Neural cell (in vitro differentiated cells): ENCODE data around the gene RUNX1. TPM values are rescaled to one million over a fixed set of nuclear protein-coding genes. Genes with fewer than 3 reads are reported as not detected.

Experiments used
- H2AFZ ChIP-seq: fragments of 200-600, 300-800 bp; sonication (generic), shearing (Covaris generic); 2 replicates; pipeline ENCODE4 v1.6.0; 2014; ENCODE audit warnings: low read depth, mild to moderate bottlenecking, antibody characterized with exemption, low read length, moderate library complexity
- H3F3A ChIP-seq: fragments of 200-600 bp; shearing (Covaris generic); 2 replicates; pipeline ENCODE4 v1.6.1; 2016; ENCODE audit warnings: mild to moderate bottlenecking, moderate library complexity, mixed read lengths, antibody characterized with exemption, low read length; ENCODE audit not compliant: insufficient read depth, poor library complexity, severe bottlenecking
- H3K27ac ChIP-seq: fragments of 200-600, 300-800 bp; sonication (generic), shearing (Covaris generic); 2 replicates; pipeline ENCODE4 v1.5.1; 2014; ENCODE audit warnings: mild to moderate bottlenecking, low read length, moderate library complexity
- H3K27me3 ChIP-seq: fragments of 300-800, 200-600 bp; sonication (generic), shearing (Covaris generic); 2 replicates; pipeline ENCODE4 v1.6.0; 2014; ENCODE audit warnings: mild to moderate bottlenecking, low read depth, low read length, moderate library complexity; ENCODE audit not compliant: insufficient read depth
- H3K36me3 ChIP-seq: fragments of 300-800, 200-600 bp; sonication (generic), shearing (Covaris generic); 2 replicates; pipeline ENCODE4 v1.5.1; 2014; ENCODE audit warnings: mild to moderate bottlenecking, antibody characterized with exemption, low read length, moderate library complexity; ENCODE audit not compliant: insufficient read depth
- H3K4me2 ChIP-seq: fragments of 300-800, 200-600 bp; sonication (generic), shearing (Covaris generic); 2 replicates; pipeline ENCODE4 v1.6.0; 2014; ENCODE audit warnings: mild to moderate bottlenecking, low read length
- H3K4me3 ChIP-seq: fragments of 300-800, 200-600 bp; sonication (generic), shearing (Covaris generic); 2 replicates; pipeline ENCODE4 v1.5.1; 2014; ENCODE audit warnings: mild to moderate bottlenecking, low read length, moderate library complexity
- H3K79me2 ChIP-seq: fragments of 200-600 bp; shearing (Covaris generic); replicated peaks from 2 replicates; pipeline ENCODE4 v1.6.0; 2014; ENCODE audit warnings: mild to moderate bottlenecking, low read length, moderate library complexity; ENCODE audit not compliant: insufficient read depth
- H3K9ac ChIP-seq: fragments of 300-800, 200-600 bp; sonication (generic), shearing (Covaris generic); 2 replicates; pipeline ENCODE4 v1.6.1; 2016; ENCODE audit warnings: mild to moderate bottlenecking, low read length, mixed read lengths
- H3K9me2 ChIP-seq: fragments of 200-600 bp; shearing (Covaris generic); 2 replicates; pipeline ENCODE4 v1.6.1; 2016; ENCODE audit warnings: mild to moderate bottlenecking, low read length, mixed read lengths; ENCODE audit not compliant: insufficient read depth
- H3K9me3 ChIP-seq: fragments of 200-600, 300-800 bp; sonication (generic), shearing (Covaris generic); 2 replicates; pipeline ENCODE4 v1.6.1; 2016; ENCODE audit warnings: mild to moderate bottlenecking, mixed run types, low read length, moderate library complexity, mixed read lengths
- H4K20me1 ChIP-seq: fragments of 200-600 bp; shearing (Covaris generic); 2 replicates; pipeline ENCODE4 v1.6.1; 2016; ENCODE audit warnings: mild to moderate bottlenecking, mixed run types; ENCODE audit not compliant: insufficient read depth
- CTCF ChIP-seq: fragments of 450-650 bp; IDR thresholded peaks from 2 replicates; pipeline ENCODE4 v1.5.1; 2014; ENCODE audit warnings: antibody characterized with exemption, mild to moderate bottlenecking, moderate library complexity; ENCODE audit not compliant: poor library complexity, severe bottlenecking
- EP300 ChIP-seq: fragments of 450-650 bp; conservative IDR thresholded peaks from 2 replicates; pipeline ENCODE4 v1.6.1; 2014; ENCODE audit warnings: antibody characterized with exemption, mild to moderate bottlenecking, moderate library complexity; ENCODE audit not compliant: poor library complexity, severe bottlenecking
- EZH2 ChIP-seq: fragments of 200-600, 300-800 bp; shearing (Covaris generic), sonication (generic); IDR thresholded peaks from 2 replicates; pipeline ENCODE4 v1.6.1; 2014; ENCODE audit warnings: antibody characterized with exemption, low read length, borderline replicate concordance, mild to moderate bottlenecking; ENCODE audit not compliant: insufficient read depth, poor library complexity, severe bottlenecking
- MXI1 ChIP-seq: fragments of 450-650 bp; conservative IDR thresholded peaks from 2 replicates; pipeline ENCODE4 v1.6.1; 2014; ENCODE audit warnings: antibody characterized with exemption, mild to moderate bottlenecking; ENCODE audit not compliant: poor library complexity, severe bottlenecking
- POLR2AphosphoS5 ChIP-seq: IDR thresholded peaks from 2 replicates; pipeline ENCODE4 v1.6.1; 2012
- RAD21 ChIP-seq: fragments of 450-650 bp; conservative IDR thresholded peaks from 2 replicates; pipeline ENCODE4 v1.6.1; 2014; ENCODE audit warnings: antibody characterized with exemption, mild to moderate bottlenecking, moderate library complexity
- REST ChIP-seq: IDR thresholded peaks from 2 replicates; pipeline ENCODE4 v1.6.1; 2012; ENCODE audit warnings: borderline replicate concordance
- SMC3 ChIP-seq: fragments of 450-650 bp; conservative IDR thresholded peaks from 2 replicates; pipeline ENCODE4 v1.6.1; 2014; ENCODE audit warnings: antibody characterized with exemption, mild to moderate bottlenecking, moderate library complexity; ENCODE audit not compliant: poor library complexity
- TAF1 ChIP-seq: IDR thresholded peaks from 2 replicates; pipeline ENCODE4 v1.6.1; 2012; ENCODE audit warnings: low read depth
- polyA plus RNA-seq: library from polyadenylated mRNA; depleted of rRNA; stranded (reverse); fragments of >200 nt; gene quantifications from 2 replicates; pipeline ENCODE4 v1.2.3, GENCODE V29; 2014

Gene RUNX1
- polyA plus RNA-seq, 1 donor from 2014 or later = not detected

GRCh38 chr21:35015435-35016024 is 33.6 kb downstream of the RUNX1 start (continued):
- no peak for TF ChIP-seq POLR2AphosphoS5

GRCh38 chr21:35014302-35015041 is 34.6 kb downstream of the RUNX1 start:
- no peaks in the 10 kb centered on the region for H3F3A ChIP-seq
- H3K9me3 ChIP-seq = no peaks in the 10 kb centered on the region
- no peaks in the 10 kb centered on the region for H3K79me2 ChIP-seq
- H3K4me2 ChIP-seq = no peak overlapping the region
- H3K27me3 ChIP-seq = no peaks in the 10 kb centered on the region
- H4K20me1 ChIP-seq = no peaks in the 10 kb centered on the region
- H3K9me2 ChIP-seq = no peaks in the 10 kb centered on the region
- no peak overlapping the region for H3K4me3 ChIP-seq
- TF ChIP-seq REST (no peak), SMC3 (no peak), EZH2 (no peak), TAF1 (no peak), POLR2AphosphoS5 (no peak), RAD21 (no peak), CTCF (no peak), EP300 (no peak), MXI1 (no peak)
- H3K9ac ChIP-seq = no peak overlapping the region
- no peak overlapping the region for H2AFZ ChIP-seq
- H3K36me3 ChIP-seq = no peaks in the 10 kb centered on the region
- H3K27ac ChIP-seq = no peak overlapping the region

GRCh38 chr21:35011681-35012080 is 37.4 kb downstream of the RUNX1 start:
- Histone ChIP-seq H3K9me2 (no peaks in the 10 kb centered on the region), H3K4me3 (no peak overlapping the region), H3K36me3 (no peaks in the 10 kb centered on the region), H3F3A (no peaks in the 10 kb centered on the region), H3K9me3 (no peaks in the 10 kb centered on the region), H4K20me1 (no peaks in the 10 kb centered on the region), H3K4me2 (no peak overlapping the region), H2AFZ (no peak overlapping the region), H3K79me2 (no peaks in the 10 kb centered on the region), H3K27ac (no peak overlapping the region), H3K9ac (no peak overlapping the region), H3K27me3 (no peaks in the 10 kb centered on the region)
- TF ChIP-seq EP300 (no peak), TAF1 (no peak), EZH2 (no peak), CTCF (no peak), POLR2AphosphoS5 (no peak), RAD21 (no peak), SMC3 (no peak), REST (no peak), MXI1 (no peak)
